Hematopoietic multipotent progenitor cell treated with erythropoietin and hydrocortisone succinate and interleukin-3 and kit ligand, for 15 days (in vitro differentiated cells): Measurements from ENCODE around the gene NIT1.
A peak's percentile ranks its signal among the peaks of the same experiment; 100 is the strongest.
"Not testable (repeated sequence)": the region's sequence is repeated elsewhere in the genome, so short reads cannot be mapped to it uniquely, and the experiment has no call there.

ENCODE experiments used
- DNase-seq: peaks from one replicate; pipeline ENCODE4 v3.0.0-alpha.2; 2015; ENCODE audit warnings: low spot score

Gene NIT1

DNA sequence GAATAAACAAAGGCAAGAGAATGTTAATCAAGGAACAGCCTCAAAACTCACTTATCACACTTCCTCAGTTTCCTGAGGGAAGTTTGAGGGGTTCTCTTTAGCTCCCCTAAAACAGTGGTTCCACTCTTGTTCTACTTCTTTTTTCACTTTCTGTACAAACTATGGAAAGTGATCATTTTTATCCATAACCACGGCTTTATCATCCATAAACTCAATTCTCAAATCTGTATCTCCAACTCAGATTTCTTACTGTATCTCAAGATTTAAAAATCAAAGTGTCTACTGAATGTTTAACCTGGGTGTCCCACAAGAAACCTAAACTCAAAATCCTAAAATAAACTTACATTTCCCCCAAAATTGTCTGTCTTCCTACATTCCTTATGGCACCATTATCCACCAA, 4.0 kb upstream of the NIT1 start:
- DNase-seq = no peak

GRCh38 chr1:161114556-161114955, 3.3 kb upstream of the NIT1 start:
- no peak for DNase-seq

GRCh38 chr1:161115132-161115711, 2.7 kb upstream of the NIT1 start:
- no peak for DNase-seq

GRCh38 chr1:161115961-161116360, 1.9 kb upstream of the NIT1 start:
- not testable (repeated sequence) for DNase-seq

GRCh38 chr1:161119092-161119903, 1.4 kb downstream of the NIT1 start:
- DNase-seq = peak; percentile 79

DNA sequence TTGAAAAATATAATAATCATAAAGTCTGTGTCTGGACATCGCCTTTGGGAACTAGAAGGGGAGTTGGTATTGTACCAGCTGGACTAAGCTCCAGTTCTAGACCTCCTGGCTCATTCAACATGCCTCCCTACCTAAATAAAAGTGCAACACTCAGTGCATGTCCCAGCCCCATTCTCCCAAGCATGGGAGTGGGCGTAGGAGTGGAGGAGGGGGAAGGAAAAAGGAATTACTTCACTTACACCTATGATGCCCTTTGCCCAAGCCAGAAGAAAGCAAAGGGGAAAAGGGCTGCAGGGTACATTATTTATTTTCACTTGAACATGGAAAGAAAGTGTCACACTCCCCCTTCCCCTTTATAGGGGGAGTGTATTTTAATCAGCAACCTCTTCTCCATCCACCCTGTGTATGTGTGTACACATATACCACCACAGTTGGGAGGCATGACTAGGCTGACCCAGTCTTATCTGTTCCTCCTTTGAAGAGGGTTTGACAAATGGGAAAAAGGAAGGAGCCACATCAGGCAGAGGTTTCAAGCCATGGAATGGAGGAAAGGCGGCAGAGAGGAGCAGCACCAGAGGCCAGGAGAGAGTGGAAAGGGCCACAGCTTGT, 3.2 kb downstream of the NIT1 start:
- no peak for DNase-seq

DNA sequence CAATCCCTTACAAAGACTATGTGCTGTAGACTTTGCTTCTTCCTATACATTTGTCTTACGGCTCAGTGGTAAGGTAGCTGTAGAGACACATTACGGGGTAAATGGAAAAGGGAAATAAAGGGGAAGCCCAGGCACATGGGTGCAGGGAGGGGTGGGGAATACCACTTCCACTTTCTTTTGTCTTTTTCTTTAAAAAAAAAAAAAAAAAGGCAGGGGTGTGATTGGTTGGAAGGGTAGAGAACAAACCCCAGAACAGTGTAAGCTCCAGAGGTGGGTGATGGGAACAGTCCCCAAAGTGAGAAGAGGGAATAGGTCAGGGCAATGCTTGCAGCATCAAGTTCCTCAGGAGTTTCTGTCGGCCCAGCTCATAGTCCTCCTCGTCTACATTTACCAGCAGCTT, 3.9 kb downstream of the NIT1 start:
- DNase-seq = no peak

DNA sequence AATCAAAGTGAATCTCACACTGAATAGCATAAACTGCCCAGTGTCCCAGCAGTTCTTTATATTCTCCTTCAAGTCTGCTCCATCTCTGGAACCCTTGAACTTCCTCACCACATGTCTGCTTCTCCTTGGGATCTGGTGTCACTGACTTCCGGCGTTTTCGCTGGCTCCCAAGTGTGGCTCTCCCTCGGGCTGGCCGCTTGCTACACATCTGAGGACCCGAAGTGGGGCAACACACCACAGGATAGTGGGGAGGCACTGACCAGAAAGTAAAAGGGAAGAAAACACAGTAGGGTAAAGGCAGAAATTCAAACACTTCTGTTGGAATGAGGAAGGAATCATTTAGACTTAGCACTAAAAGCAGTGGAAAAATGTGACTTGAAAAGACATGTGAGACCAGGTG, 5.1 kb downstream of the NIT1 start:
- DNase-seq = no peak

DNA sequence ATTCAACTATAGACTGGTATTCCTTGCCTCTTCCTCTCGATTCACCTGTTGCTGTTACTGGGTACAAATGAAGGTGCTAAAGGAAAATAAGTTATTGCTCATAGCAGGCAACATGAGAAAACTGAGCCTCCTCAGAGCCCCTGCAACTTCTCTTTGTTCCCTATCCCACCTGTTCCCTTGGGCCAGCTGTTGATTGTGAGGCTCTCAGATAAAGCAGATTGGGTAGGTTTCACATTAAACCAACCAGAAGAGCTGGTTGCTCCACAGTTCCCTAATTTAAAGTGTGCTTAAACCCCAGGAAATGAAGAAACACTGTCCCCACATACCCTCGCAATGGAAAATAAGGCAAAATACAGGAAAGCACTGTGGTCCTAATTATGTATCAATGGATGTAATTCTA, 9.7 kb downstream of the NIT1 start:
- no peak for DNase-seq

- peak; percentile 16 for DNase-seq
Measured at GRCh38 chr1:161128591-161129420, 10.9 kb downstream of the NIT1 start.

DNA sequence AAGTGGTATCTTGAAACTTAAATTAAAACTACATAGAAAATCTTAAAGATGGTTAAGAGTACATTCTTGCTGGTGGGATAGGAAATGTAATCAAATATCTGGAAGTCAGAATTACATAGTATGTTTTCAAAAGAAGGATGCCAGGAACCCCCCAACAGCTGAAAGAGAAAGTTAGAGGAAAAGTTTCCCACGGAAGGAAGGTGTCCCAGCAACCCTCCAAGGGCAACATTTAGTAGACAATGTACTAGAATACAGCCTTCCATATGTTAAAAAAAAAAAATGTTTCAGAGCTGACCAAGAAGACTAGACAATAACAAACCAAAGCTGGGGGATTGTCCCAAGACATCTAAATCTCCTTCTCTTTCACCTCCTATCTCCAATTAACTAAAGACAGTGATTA, 12.4 kb downstream of the NIT1 start:
- no peak for DNase-seq

GRCh38 chr1:161131523-161132409, 13.9 kb downstream of the NIT1 start:
- peak; percentile 23 for DNase-seq

- DNase-seq = peak; percentile 91
Measured at GRCh38 chr1:161132410-161133219, 14.7 kb downstream of the NIT1 start, which contains the start of gene DEDD. Gene DEDD (minus strand): TSS chr1:161132667. CDS start chr1:161124462, 8,205 bp downstream.

GRCh38 chr1:161133220-161133740, 15.4 kb downstream of the NIT1 start:
- no peak for DNase-seq

- DNase-seq = no peak
Measured at GRCh38 chr1:161137881-161138280, 20.0 kb downstream of the NIT1 start.

DNA sequence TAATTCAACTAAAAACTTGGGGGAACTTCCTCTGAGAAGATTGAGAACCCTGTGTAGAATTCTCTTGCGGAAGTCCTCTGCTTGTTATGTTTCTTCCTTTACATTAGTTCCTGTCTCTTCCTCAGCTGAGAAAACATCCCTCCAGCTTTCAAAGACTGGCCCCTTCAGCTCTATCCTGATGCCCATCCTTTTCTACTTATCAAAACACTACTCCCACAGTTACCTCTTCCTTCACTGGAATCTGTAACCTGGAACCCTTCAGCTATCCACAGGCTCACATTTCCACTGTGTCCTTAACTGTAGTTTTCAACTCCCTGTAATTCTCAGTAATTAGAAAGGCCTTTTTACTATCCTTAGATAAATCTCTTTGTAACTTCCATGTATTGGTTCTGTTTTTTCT, 20.5 kb downstream of the NIT1 start:
- no peak for DNase-seq

DNA sequence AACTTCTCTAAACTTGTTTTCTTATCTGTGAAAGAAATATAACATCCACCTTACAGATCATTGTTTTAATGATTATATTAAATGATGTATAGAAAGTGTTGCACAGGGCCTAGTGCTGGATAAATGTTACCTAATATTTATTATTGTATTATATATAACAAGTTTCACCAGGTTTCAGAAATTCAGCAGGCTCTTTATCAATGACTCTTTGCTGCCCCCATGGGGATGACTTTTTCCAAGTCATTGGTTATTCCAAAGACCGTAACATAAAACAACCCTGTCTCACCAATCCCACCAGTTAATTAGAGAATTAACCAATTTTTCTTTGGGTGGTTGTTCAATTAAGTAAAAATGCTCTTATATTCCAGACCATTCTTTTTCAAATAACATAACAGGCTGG, 21.9 kb downstream of the NIT1 start:
- peak; percentile 74 for DNase-seq

GRCh38 chr1:161140755-161141400, 23.0 kb downstream of the NIT1 start:
- no peak for DNase-seq

GRCh38 chr1:161145832-161146231, 27.9 kb downstream of the NIT1 start:
- no peak for DNase-seq

- no peak for DNase-seq
Measured at GRCh38 chr1:161153176-161153575, 35.3 kb downstream of the NIT1 start.
